Activated CD8-positive, alpha-beta T cell treated with anti-CD3 and anti-CD28 coated beads, Interleukin-2, amount 10 ng/mL, durations not matched to agents 7 days and 5 days (primary cell): ENCODE measurements around the gene KIF13A. TPM values are rescaled to one million over a fixed set of nuclear protein-coding genes. Genes with fewer than 3 reads are reported as not detected.
"Not testable (repeated sequence)": the region's sequence is repeated elsewhere in the genome, so short reads cannot be mapped to it uniquely, and the experiment has no call there.

Experiments used
- ATAC-seq: fragments of 150-1000 bp; cut with Tn5 transposase; one replicate; pipeline ENCODE4 v1.10.0; 2021; ENCODE audit warnings: moderate library complexity
- CTCF ChIA-PET: fragments of 350-600 bp; sonication (Branson Sonifier 250); formaldehyde crosslinking; loops from one replicate; lab custom pipeline; 2021; ENCODE audit warnings: antibody characterized with exemption; lab: Charles Lee
- POLR2A ChIA-PET: fragments of 350-600 bp; sonication (Branson Sonifier 250); formaldehyde crosslinking; loops from one replicate; lab custom pipeline; 2021; ENCODE audit warnings: antibody characterized with exemption; lab: Charles Lee
- DNase-seq: peaks from one replicate; pipeline ENCODE4 v3.0.0-alpha.2; 2020
- H3K27ac Mint-ChIP-seq: one replicate; pipeline ENCODE4 v1.8.0; 2021; ENCODE audit warnings: mild to moderate bottlenecking, mixed read lengths
- H3K27me3 Mint-ChIP-seq: one replicate; pipeline ENCODE4 v1.8.0; 2021; ENCODE audit warnings: low read depth, mixed read lengths
- H3K36me3 Mint-ChIP-seq: one replicate; pipeline ENCODE4 v1.8.0; 2021; ENCODE audit warnings: low read depth, mixed read lengths
- H3K4me1 Mint-ChIP-seq: one replicate; pipeline ENCODE4 v1.8.0; 2021; ENCODE audit warnings: low read depth, mixed read lengths
- H3K4me3 Mint-ChIP-seq: one replicate; pipeline ENCODE4 v1.8.0; 2021; ENCODE audit warnings: mild to moderate bottlenecking, mixed read lengths
- H3K9me3 Mint-ChIP-seq: one replicate; pipeline ENCODE4 v1.8.0; 2022; ENCODE audit warnings: mixed read lengths; ENCODE audit not compliant: insufficient read depth
- total RNA-seq, 2 experiments: library from RNA; stranded (reverse); gene quantifications; one replicate each; pipeline ENCODE4 v1.2.3, GENCODE V29; 2021

Gene KIF13A
- total RNA-seq, 2 experiments from 2014 or later, result not detected

- no peaks in the 10 kb centered on the region for H3K36me3 Mint-ChIP-seq
- no peak overlapping the region for H3K27ac Mint-ChIP-seq
- ATAC-seq (no peak), DNase-seq (no peak)
- POLR2A ChIA-PET, result no interaction called here
- H3K27me3 Mint-ChIP-seq, result peaks cover 10% of the 10 kb centered on the region
- no peak overlapping the region for H3K4me3 Mint-ChIP-seq
- no peaks in the 10 kb centered on the region for H3K4me1 Mint-ChIP-seq
- CTCF ChIA-PET, result no interaction called here
- no peaks in the 10 kb centered on the region for H3K9me3 Mint-ChIP-seq
These were observed 131.1 kb downstream of the KIF13A start for GRCh38 chr6:17856306-17856705.

- Mint-ChIP-seq H3K4me3 (no peak overlapping the region), H3K27ac (no peak overlapping the region), H3K36me3 (no peaks in the 10 kb centered on the region), H3K4me1 (no peaks in the 10 kb centered on the region), H3K9me3 (no peaks in the 10 kb centered on the region), H3K27me3 (peaks cover 14% of the 10 kb centered on the region)
- ATAC-seq (no peak), DNase-seq (no peak)
- ChIA-PET POLR2A (no interaction called here), CTCF (interaction anchor here (1.0 kb wide), 1 partner anchor 10 kb away, joined by 3 read pairs; no protein-coding TSS in a partner anchor)
These were observed 132.1 kb downstream of the KIF13A start for GRCh38 chr6:17855381-17855780.

GRCh38 chr6:17853533-17853932 is 133.9 kb downstream of the KIF13A start:
- Mint-ChIP-seq H3K27ac (no peak overlapping the region), H3K4me1 (no peaks in the 10 kb centered on the region), H3K9me3 (no peaks in the 10 kb centered on the region), H3K36me3 (no peaks in the 10 kb centered on the region), H3K4me3 (no peak overlapping the region), H3K27me3 (peaks cover 19% of the 10 kb centered on the region)
- no peak for ATAC-seq
- DNase-seq, result no peak
- CTCF ChIA-PET, result no interaction called here
- POLR2A ChIA-PET, result no interaction called here

- DNase-seq (no peak), ATAC-seq (no peak)
- H3K36me3 Mint-ChIP-seq, result no peaks in the 10 kb centered on the region
- no peak overlapping the region for H3K27ac Mint-ChIP-seq
- H3K9me3 Mint-ChIP-seq, result no peaks in the 10 kb centered on the region
- no peak overlapping the region for H3K4me3 Mint-ChIP-seq
- H3K27me3 Mint-ChIP-seq, result peaks cover 21% of the 10 kb centered on the region
- ChIA-PET CTCF (no interaction called here), POLR2A (no interaction called here)
- no peaks in the 10 kb centered on the region for H3K4me1 Mint-ChIP-seq
These were observed 135.7 kb downstream of the KIF13A start for GRCh38 chr6:17851720-17852161.

- Mint-ChIP-seq H3K27ac (no peak overlapping the region), H3K4me3 (no peak overlapping the region), H3K36me3 (no peaks in the 10 kb centered on the region), H3K4me1 (no peaks in the 10 kb centered on the region), H3K27me3 (peaks cover 16% of the 10 kb centered on the region), H3K9me3 (no peaks in the 10 kb centered on the region)
- no peak for DNase-seq
- ChIA-PET CTCF (no interaction called here), POLR2A (no interaction called here)
- ATAC-seq, result no peak
These were observed 136.3 kb downstream of the KIF13A start for GRCh38 chr6:17851001-17851719.

GRCh38 chr6:17850281-17850680 is 137.2 kb downstream of the KIF13A start:
- DNase-seq (no peak), ATAC-seq (no peak)
- no peak overlapping the region for H3K27ac Mint-ChIP-seq
- H3K9me3 Mint-ChIP-seq, result no peaks in the 10 kb centered on the region
- ChIA-PET CTCF (no interaction called here), POLR2A (no interaction called here)
- H3K27me3 Mint-ChIP-seq, result peaks cover 15% of the 10 kb centered on the region
- no peaks in the 10 kb centered on the region for H3K36me3 Mint-ChIP-seq
- H3K4me3 Mint-ChIP-seq, result no peak overlapping the region
- no peaks in the 10 kb centered on the region for H3K4me1 Mint-ChIP-seq

GRCh38 chr6:17847203-17847760 is 140.2 kb downstream of the KIF13A start:
- H3K4me3 Mint-ChIP-seq, result no peak overlapping the region
- ATAC-seq (no peak), DNase-seq (no peak)
- H3K27me3 Mint-ChIP-seq, result peaks cover 16% of the 10 kb centered on the region
- no peaks in the 10 kb centered on the region for H3K9me3 Mint-ChIP-seq
- no peak overlapping the region for H3K27ac Mint-ChIP-seq
- H3K4me1 Mint-ChIP-seq, result no peaks in the 10 kb centered on the region
- ChIA-PET CTCF (no interaction called here), POLR2A (no interaction called here)
- H3K36me3 Mint-ChIP-seq, result no peaks in the 10 kb centered on the region

- no peak for ATAC-seq
- Mint-ChIP-seq H3K27me3 (peaks cover 16% of the 10 kb centered on the region), H3K27ac (no peak overlapping the region), H3K4me1 (no peaks in the 10 kb centered on the region), H3K36me3 (no peaks in the 10 kb centered on the region), H3K4me3 (no peak overlapping the region), H3K9me3 (no peaks in the 10 kb centered on the region)
- POLR2A ChIA-PET, result no interaction called here
- CTCF ChIA-PET, result no interaction called here
- no peak for DNase-seq
These were observed 140.7 kb downstream of the KIF13A start for GRCh38 chr6:17846762-17847161.

- CTCF ChIA-PET, result interaction anchor here (1.2 kb wide), 1 partner anchor 9 kb away, joined by 3 read pairs; no protein-coding TSS in a partner anchor
- Mint-ChIP-seq H3K27me3 (peaks cover 14% of the 10 kb centered on the region), H3K4me3 (no peak overlapping the region), H3K4me1 (no peaks in the 10 kb centered on the region), H3K27ac (no peak overlapping the region), H3K9me3 (no peaks in the 10 kb centered on the region), H3K36me3 (no peaks in the 10 kb centered on the region)
- no peak for DNase-seq
- ATAC-seq, result no peak
- POLR2A ChIA-PET, result no interaction called here
These were observed 141.8 kb downstream of the KIF13A start for GRCh38 chr6:17845598-17845997.

- H3K4me1 Mint-ChIP-seq, ATAC-seq, H3K36me3 Mint-ChIP-seq, H3K9me3 Mint-ChIP-seq, DNase-seq, H3K27ac Mint-ChIP-seq, H3K4me3 Mint-ChIP-seq, POLR2A ChIA-PET: not testable (repeated sequence)
- peaks cover 10% of the 10 kb centered on the region for H3K27me3 Mint-ChIP-seq
- CTCF ChIA-PET, result interaction anchor here (1.2 kb wide), 1 partner anchor 10 kb away, joined by 3 read pairs; no protein-coding TSS in a partner anchor
These were observed 142.5 kb downstream of the KIF13A start for GRCh38 chr6:17844967-17845366.

GRCh38 chr6:17842934-17843821 is 144.3 kb downstream of the KIF13A start:
- CTCF ChIA-PET, result no interaction called here
- H3K27me3 Mint-ChIP-seq, result peaks cover 9% of the 10 kb centered on the region
- ATAC-seq (no peak), DNase-seq (no peak)
- H3K36me3 Mint-ChIP-seq, result no peaks in the 10 kb centered on the region
- POLR2A ChIA-PET, result no interaction called here
- H3K4me3 Mint-ChIP-seq, result no peak overlapping the region
- H3K27ac Mint-ChIP-seq, result no peak overlapping the region
- no peaks in the 10 kb centered on the region for H3K9me3 Mint-ChIP-seq
- no peaks in the 10 kb centered on the region for H3K4me1 Mint-ChIP-seq
